Limb (tissue), 2 donors: ENCODE data around the gene LRRC4C.

Source experiments
- DNase-seq, 2 donors: peaks; one replicate each; pipeline ENCODE4 v3.0.0-alpha.2; 2016; ENCODE audit errors: extremely low spot score in 2 of 2

Gene LRRC4C

DNA sequence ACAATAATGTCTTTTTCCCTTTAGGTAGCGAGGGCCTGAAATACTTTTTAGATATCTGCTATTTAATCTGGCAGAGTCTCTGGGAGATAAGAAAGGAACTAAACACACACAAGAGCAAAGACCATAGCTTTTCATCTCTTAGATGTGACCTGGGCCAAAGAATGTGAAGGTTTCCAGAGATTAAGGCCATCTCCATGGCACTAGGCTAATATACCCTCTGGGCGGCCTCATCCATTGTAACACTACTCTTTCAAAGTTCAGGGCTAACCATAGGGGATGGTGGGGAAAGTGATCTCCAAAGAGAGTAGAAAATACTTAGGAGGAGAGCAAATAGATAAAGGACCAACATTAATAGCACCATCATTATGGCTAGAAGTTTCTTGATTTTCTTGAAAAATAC lies 326.4 kb downstream of the LRRC4C start:
- no peak for DNase-seq

DNA sequence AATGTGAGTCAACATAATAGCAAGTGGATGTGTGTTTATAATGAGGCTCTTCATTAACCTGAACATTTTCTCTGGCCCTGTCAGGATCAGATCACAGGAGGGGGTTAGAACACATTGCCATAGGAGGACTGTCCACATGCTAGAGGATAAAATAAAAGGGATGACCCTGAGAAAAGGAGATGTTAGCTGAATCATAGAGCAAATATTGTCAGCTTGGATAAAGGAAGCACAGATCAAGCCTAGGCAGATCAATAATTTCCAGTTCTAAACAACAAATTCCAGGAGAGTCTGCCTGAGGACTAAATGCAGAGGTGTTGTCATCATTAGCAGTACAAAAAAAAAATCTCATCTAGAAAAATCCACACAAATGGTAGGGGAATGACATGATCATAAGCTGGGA lies 337.9 kb downstream of the LRRC4C start:
- no peak for DNase-seq

DNA sequence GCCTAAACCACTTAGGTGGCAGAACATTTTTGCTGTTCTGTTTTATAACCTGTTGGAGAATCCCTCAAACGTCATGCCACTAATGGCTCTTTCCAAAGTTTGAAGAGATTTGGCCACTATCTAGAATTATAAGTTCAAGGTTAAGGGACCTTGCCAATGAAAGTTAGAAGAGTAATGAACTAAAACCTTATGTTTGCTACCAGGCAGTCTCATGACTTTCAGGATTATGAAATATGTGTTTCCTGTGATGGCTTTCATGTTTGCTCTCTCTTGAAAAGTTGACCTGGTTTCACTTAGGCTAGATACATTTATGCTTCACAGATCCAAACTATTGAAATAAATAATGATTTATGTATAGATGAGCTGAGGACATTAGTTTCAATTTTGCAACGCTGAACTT lies 340.0 kb downstream of the LRRC4C start:
- no peak for DNase-seq

DNA sequence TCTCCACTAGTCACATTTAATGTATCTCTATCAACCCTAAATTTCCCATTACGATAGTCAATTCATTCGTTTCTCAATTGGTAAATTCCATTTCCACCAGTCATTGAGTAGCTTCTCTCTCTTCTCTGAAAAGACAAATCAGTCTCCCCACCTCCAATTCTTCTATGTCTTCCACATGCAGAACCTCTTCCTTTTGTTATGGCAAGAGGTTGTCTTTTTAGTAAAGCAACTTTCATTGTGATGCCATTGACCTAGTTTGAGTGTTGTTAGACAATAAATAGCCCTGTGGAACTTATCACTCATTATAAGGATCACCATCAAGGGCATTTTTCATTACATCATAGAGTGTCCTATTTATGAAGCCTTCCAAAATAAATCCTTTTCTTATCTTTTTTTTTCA lies 340.9 kb downstream of the LRRC4C start:
- no peak for DNase-seq

DNA sequence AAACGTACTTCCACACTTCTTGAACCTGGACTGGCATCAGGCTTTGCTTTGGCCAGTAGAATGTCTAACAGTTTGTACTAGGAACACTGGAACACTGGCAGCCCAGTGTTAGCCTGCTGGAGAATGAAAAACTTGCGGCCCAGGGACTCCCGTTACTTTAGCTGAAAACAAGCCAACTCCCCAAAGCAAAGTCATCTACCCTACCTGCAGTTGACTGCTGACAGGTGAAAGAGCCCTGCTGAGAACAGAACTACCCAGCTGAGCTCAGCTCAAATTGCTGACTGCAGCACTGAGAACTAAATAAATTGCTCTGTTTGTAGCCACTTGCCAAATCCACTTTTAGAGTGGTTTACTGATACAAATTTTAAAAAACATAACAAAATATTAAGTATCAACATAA lies 342.5 kb downstream of the LRRC4C start:
- DNase-seq, result no peak

DNA sequence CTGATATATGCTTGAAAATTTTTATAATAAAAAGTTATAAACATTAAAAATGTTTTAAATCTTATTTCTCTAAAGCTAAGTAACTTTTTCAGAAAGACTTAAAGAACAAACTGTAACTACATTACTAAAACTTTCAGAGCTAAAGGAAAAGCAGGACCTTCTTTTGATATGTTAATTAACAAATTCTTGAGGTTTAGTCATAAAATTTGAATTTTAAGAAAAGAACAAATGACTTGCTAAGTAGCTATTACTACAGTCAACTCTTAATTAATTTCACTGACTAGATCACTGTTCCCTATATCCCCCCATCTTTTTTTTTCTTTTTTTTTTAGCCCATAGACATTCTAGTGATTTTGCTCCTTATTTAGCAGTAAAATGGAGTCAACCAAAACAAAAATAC lies 344.4 kb downstream of the LRRC4C start:
- no peak for DNase-seq

DNA sequence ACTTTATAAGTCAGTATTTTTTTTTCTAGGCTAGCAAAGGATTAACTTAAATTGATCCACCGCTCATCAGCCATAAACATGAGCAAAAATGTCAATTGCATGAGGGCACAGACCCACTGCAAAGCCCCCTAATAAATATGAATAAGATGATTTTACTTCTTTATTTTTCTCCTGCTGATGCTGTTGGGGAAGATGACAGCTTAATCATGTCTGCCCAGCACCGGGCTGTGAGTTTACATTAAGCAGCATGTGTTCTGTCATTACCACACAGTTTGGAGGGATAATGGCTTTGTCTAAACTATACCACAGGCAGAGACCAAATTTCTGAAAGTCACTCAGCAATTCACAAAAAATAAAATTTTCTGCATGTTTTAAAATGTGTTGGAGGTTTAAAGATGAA lies 346.3 kb downstream of the LRRC4C start:
- DNase-seq, result no peak

DNA sequence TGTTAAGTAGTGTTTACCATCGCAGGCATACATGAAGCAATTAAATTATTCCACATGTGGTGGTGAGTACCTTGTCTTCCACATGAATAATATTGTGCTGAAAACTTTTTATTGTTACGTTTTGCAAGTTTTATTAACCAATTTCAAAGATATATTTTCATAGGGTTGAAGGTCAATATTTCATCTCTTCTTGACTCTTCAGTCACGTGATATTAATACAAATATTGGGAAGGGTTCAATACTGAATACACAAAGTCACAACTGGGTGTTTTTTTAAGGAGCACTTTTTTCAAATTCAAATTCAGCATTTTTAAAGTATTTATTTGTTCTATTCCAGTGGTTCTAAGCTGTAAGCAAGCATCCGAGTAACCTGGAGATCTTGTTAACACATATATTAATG lies 348.9 kb downstream of the LRRC4C start:
- no peak for DNase-seq

DNA sequence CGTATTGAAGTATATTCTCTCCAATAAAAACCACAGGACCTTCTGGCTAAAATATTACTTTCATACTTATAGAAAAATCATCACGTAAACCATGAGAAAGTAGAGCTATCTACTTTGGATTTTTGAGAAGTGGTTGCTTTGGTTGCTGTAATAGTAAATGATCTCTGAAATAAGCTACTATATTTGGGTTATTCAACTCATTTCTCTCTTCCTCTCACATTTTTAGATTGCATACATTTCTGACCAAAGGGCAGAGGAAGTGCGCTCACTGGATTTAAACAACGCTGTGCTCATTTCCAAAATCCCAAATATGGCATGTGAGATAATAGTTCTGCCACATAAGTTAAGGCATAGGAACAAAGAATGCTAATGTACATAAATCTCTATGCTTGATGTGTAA lies 357.0 kb downstream of the LRRC4C start:
- DNase-seq, result no peak

DNA sequence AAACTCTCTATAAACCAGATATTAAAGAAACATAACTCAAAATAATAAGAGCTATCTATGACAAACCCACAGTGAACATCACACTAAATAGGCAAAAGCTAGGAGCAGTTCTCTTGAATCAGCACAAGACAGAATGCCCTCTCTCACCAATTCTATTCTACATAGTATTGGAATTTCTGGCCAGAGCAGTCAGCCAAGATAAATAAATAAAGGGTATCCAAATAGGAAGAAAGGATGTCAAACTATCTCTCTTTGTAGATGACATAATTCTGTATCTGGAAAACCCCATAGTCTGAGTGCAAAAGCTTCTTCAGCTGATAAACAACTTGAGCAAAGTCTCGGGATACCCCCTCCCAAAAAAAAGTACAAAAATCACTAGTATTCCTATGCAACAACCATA lies 359.8 kb downstream of the LRRC4C start:
- no peak for DNase-seq

DNA sequence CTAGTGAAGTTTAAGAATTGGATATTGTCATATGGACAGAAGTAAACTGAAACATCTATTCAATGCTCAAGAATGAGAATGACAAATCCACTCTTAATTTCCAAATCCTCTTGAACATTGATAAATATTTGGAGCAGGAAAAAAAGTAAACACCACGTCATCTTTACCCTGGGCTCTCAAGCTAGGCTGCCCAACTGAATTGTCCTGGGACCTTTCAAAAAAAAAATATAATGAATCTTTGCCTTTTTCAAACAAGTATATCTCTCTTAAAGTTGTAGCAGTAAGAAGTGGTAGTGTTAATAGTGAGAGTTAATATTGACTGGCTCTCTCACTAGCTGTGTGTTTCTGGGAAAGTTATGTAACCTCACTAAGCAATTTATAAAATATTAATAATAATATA lies 374.3 kb downstream of the LRRC4C start:
- no peak for DNase-seq

DNA sequence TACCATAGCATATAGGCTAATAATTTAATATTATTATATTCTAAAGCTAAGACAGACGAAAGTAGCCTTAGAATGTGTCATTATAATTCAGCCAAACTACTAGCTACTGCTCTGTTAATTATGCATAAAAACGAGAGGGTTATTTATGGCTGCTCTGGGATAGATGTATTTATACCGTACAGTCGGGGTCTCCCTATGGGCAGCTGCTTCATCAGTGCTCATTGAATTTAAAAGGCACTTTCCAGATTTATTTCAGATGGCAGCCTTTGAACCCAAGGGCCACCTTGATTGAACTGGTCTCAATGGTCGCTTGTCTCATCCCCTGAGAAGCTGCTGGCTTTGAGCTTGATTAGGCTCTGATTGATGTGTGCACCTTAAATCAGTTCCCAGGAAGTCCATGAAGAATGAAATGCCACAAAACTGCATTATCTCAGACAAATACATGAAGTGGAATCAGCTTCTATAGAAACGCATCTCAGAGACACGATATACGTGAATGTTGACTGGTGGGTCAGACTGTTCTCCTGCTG lies 377.6 kb downstream of the LRRC4C start:
- DNase-seq, result no peak

DNA sequence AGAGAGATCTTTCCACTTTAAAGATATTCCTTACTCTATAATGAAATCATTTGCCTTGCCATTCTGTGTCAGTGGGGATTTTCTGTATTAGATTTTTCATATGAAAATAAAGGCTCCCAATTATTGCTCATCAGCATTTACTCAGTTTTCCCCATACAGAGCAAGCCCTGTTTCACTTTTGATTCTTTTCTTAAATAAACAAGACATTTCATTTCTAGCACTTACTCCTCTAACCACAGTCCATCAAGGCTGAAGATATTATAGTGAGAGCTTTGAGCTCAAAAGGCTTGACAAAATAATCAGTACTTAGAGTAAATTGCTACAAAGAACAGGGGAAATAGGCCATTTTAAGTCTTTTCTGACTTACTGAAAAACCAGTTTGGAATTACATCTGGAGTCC lies 385.1 kb downstream of the LRRC4C start:
- DNase-seq, result no peak

DNA sequence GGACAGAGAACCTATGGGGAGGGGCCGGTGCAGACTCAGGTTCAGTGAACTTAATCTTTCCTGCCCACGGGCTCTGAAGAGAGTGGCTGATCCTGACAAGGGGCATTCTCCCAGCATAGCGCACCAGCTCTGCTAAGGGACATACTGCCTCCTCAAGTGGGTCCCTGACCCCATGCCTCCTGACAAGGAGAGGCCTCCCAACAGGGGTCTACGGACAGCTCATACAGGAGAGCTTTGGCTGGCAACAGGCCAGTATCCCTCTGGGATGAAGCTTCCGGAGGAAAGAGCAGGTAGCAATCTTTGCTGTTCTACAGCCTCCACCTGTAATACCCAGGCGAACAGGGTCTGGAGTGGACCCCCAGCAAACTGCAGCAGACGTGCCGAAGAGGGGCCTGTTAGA lies 394.0 kb downstream of the LRRC4C start:
- DNase-seq, result no peak

DNA sequence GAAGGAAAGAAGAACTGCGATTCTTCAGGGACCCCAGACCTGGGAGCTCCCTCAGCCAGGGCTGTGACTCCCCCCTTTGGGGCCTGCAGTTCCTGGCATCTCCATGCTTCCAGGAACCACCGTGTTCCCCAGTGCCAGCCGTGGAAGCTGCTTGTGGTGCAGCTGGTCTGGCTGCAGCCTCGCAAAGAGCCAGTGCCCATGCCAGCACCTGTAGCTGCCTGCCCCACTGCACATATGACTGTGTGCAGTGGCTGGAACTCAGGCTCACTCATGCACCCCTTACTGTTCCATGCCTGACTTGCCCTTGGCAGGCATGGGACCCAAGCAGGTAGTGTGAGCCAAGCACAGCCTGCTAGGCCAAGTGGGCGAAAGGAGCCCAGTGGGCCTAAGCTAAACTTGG lies 401.3 kb downstream of the LRRC4C start:
- no peak for DNase-seq

DNA sequence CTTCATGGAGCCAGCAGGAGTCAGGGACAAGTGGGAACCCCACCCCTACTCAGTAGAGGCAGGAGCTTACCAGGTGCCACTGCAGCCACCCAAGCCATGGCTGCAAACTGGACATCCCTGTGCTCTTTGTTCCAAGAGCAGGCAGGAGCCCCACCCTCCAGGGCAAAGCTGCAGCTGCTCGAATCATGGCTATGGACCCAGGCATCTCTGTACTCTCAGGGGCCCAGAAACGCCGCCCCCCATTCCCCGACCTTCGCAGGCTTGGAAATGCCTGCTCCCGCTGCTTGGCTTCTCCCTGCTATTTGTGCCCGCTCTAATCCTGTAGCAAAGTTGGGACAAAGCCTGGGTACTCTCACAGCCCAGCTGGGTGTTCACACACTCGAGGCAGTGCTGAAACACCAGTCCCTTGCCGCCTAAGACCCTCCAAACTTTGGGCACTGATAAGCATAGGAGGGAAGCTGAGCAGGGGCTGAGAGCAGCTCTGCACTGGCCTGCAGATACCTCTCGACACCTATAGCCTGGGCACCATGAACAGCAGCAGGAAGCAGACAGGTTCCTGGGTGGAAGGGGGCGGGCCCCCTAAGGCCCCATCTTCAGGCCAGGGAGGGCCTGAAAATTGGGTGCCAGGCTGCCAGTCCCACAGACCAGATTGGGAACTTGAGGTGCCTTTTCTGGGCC lies 402.4 kb downstream of the LRRC4C start:
- DNase-seq, result no peak

DNA sequence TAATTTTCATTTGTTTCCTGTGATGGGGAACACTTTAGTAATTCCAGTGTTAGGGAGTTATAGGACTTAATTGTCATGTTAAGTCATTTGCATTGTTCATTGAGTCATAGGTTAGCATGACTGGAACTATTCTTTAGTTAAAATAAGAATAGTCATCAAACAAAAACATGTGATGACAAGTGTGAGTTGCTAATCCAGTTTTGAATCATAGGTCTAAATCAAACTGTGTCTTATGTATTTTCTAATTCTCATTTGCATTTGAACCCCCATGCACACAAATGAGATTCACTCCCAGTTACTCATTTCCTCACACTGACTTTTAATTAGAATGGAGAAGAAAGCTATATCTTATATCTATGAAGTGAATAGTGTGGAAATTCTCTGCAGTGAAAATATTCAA lies 405.6 kb downstream of the LRRC4C start:
- no peak for DNase-seq

DNA sequence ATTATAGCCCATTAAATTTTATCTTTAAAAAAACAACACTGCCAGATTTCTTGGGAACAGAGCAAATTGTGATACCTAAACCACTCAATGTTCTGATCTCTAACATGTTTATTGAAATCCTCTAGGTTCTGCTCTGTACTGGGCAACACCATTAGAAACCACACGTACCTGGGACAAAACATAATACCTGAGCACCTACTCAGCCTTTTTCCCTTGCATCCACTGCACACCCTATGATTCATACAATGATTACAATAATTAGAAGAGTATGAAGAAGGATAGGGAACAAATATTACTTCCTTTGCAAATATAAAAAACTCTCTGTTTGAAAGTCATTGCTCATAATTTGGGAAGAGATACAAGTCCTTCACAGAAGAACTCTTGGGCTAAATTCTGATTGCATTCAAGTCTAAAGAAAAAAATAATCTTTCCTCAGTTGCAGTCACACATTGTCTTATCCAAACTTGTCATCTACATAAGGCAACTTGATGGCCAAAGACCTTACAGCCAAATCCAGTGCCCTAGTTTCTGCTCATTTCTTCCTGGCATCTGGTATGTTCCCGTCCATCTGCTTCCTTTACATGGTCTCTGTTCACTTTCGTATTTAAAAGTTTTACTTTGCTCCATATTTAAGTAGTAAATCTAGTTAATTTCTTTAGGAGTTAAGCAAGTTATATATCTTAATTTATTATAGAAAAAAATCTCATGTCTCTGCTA lies 407.4 kb downstream of the LRRC4C start:
- no peak for DNase-seq

DNA sequence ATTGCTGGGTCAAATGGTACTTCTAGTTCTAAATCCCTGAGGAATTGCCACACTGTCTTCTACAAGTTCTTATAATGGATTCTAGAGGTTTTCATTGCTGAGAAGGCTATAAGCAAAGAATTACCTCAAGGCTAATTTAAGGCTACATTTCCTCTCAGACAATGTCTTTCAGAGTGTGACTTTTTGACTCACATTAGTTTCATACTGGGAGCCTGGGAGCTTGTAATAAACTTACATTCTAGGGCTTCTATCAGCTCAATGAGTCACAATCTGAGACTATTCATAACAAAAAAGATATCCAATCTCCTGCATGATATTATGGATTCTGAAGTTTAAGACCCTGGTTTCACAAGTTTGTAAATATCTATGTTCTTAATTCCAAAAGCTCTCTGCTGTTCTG lies 408.7 kb downstream of the LRRC4C start:
- DNase-seq, result no peak

DNA sequence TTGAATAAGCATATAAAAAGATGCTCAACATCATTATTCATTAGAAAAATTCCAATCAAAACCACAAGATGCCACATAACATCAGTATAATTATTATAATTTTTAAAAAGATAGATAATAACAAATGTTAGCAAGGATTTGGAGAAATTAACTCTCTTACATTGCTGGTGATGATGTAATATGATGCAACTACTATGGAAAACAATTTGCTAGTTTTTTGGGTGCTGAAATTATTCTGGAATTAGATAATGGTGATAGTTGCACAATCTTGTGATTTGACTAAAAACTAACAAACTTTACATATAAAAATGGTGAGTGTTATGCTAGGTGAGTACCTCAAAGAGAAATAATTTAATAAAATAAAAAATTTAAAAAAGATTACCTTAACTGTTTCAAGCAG lies 412.2 kb downstream of the LRRC4C start:
- DNase-seq, result no peak

DNA sequence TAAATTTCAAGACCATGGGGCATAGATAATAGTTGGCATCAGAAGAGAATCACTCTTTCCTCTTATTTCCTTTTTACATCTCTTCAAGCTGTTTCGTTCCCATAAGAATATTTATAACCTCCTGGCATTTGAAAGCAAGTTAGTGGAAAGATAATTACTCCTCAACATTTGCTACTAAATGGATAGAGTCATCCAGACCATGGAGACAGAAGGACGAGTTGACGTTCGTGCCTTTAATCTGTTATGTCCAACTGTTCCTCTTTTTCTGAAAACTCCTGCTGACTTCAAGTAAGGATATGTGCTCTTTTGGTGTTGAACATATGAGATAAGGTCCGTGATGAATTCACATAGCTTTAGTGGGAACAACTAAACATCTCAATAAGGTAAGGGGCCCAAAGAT lies 414.2 kb downstream of the LRRC4C start:
- no peak for DNase-seq

DNA sequence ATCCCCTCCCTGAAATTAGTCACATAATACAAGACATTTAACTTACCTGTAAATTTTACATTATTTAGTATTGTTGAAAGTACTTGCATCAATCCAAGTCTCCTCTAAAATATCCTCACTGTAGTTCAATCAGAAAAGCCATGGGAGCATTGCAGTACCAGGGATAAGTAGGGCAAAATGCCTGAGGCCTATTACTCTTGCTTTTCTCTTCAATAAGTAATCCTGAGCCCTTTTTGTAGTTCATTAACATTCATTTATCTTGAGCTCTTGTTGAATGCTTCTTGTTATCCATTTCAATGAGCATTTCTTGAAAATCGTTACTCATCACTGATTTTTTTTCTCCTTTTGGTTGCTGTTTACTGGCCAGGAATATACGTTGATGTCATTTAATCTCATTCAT lies 414.7 kb downstream of the LRRC4C start:
- no peak for DNase-seq

DNA sequence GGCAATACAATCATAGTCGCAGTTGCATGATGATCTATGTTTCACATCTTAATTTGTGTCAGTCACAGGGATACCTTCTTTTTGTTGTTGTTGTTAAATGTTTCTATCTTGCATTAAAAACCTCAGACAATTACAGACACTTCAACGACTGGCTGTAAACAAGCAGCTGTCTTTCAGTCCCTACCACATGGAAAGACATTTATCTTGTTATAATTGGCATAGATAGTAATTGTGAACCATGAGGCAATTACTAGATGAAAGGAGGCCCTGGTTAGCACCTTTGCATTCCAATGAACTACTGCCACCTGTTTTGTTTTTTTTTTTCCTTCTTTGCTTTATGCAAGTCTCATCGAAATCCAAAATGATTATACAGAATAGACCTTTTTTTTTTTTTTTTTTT lies 416.8 kb downstream of the LRRC4C start:
- DNase-seq, result no peak
